ENCODE data around the gene GPR61. TPM values are rescaled to one million over a fixed set of nuclear protein-coding genes. Genes with fewer than 3 reads are reported as not detected.

Gene GPR61
- total RNA-seq, 1 donor from 2014 or later = not detected

DNA sequence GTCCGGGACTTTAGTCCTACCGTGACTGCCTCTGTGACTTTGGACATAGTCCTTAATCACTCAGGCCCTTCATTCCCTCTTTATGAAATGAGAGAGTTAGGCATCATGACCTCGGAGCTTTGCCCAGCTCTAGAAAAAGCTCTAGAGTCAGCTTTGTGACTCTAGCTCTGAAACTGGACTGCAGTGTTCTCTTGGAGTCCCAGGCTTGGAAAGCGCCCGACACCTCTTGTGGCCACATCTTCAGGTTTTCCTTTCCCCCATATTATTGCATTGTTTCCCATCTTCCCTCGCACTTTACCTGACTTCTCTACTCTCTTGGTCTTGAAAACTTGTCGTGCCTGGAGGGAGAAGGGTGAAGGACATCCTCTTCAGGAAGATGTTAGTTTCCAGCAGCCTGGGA, 17.6 kb upstream of the GPR61 start:
- Mint-ChIP-seq H3K36me3 (ENCODE audit: low read depth) (no peaks in the 10 kb centered on the region), H3K4me1 (no peaks in the 10 kb centered on the region), H3K27me3 (ENCODE audit: low read depth) (peaks cover 24% of the 10 kb centered on the region), H3K27ac (ENCODE audit: unreplicated experiment) (no peak overlapping the region), H3K9me3 (no peaks in the 10 kb centered on the region), H3K4me3 (no peak overlapping the region)
- TF ChIP-seq, protein P1, sequence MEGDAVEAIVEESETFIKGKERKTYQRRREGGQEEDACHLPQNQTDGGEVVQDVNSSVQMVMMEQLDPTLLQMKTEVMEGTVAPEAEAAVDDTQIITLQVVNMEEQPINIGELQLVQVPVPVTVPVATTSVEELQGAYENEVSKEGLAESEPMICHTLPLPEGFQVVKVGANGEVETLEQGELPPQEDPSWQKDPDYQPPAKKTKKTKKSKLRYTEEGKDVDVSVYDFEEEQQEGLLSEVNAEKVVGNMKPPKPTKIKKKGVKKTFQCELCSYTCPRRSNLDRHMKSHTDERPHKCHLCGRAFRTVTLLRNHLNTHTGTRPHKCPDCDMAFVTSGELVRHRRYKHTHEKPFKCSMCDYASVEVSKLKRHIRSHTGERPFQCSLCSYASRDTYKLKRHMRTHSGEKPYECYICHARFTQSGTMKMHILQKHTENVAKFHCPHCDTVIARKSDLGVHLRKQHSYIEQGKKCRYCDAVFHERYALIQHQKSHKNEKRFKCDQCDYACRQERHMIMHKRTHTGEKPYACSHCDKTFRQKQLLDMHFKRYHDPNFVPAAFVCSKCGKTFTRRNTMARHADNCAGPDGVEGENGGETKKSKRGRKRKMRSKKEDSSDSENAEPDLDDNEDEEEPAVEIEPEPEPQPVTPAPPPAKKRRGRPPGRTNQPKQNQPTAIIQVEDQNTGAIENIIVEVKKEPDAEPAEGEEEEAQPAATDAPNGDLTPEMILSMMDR (conservative IDR thresholded peaks at IDR 0.05) = no peak
- DNase-seq (ENCODE audit: low read depth, low spot score) = no peak

- H3K4me3 Mint-ChIP-seq = no peak overlapping the region
- H3K27me3 Mint-ChIP-seq (ENCODE audit: low read depth) = peaks cover 25% of the 10 kb centered on the region
- no peaks in the 10 kb centered on the region for H3K4me1 Mint-ChIP-seq
- H3K27ac Mint-ChIP-seq (ENCODE audit: unreplicated experiment) = no peak overlapping the region
- TF ChIP-seq, protein P1 (conservative IDR thresholded peaks at IDR 0.05) = no peak
- H3K9me3 Mint-ChIP-seq = no peaks in the 10 kb centered on the region
- DNase-seq (ENCODE audit: low read depth, low spot score) = no peak
- H3K36me3 Mint-ChIP-seq (ENCODE audit: low read depth) = no peaks in the 10 kb centered on the region
Observed at GRCh38 chr1:109523706-109524105, 16.0 kb upstream of the GPR61 start.

- no peak for DNase-seq (ENCODE audit: low read depth, low spot score)
- Mint-ChIP-seq H3K9me3 (no peaks in the 10 kb centered on the region), H3K4me3 (no peak overlapping the region), H3K4me1 (peaks cover 18% of the 10 kb centered on the region), H3K27ac (ENCODE audit: unreplicated experiment) (no peak overlapping the region), H3K36me3 (ENCODE audit: low read depth) (no peaks in the 10 kb centered on the region), H3K27me3 (ENCODE audit: low read depth) (peaks cover 15% of the 10 kb centered on the region)
- TF ChIP-seq, protein P1 (conservative IDR thresholded peaks at IDR 0.05) = no peak
Observed at GRCh38 chr1:109527098-109527811, 12.4 kb upstream of the GPR61 start.

DNA sequence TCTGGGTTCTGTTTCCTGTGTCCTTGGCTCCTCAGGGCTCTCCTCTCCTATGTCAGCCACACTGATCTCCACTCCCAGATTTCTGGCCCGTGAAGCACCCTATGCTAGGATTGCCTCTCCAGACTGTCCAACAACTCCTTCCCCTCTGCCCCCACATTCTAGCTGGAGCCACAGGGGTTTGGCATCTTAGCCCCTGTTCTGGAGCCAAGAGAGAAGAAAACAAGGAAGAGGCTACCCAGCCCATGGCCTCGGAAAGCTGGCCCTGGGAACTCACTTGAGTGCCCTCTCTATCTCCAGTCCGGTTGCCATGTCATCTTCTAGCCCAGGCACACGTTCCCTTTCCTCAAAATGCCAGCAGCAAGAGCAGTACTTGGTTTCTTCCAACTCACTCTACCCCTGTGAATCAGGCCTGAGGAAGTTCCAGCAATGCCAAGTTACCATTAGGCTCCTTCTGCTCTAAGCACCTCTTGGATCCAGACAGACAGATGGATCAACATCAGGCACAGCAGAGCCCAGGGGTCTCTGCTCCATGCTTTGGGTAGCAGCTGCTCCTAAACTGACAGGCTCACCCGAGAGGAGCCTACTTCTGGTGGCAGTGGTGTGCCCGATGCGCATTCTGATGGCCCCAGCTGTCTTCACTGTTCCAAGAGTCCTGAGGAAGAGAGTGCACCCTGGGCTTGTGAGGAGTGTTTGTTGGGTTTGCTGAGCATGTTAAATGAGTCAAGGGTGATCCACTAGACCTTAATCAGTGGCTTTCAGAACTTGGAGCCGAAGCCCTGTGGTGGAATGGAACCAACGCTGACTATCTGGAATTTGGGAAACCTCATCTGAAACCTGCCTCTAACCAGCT, 11.6 kb upstream of the GPR61 start:
- Mint-ChIP-seq H3K4me1 (peaks cover 26% of the 10 kb centered on the region), H3K27me3 (ENCODE audit: low read depth) (peaks cover 10% of the 10 kb centered on the region), H3K36me3 (ENCODE audit: low read depth) (no peaks in the 10 kb centered on the region), H3K4me3 (no peak overlapping the region), H3K27ac (ENCODE audit: unreplicated experiment) (no peak overlapping the region), H3K9me3 (no peaks in the 10 kb centered on the region)
- no peak for DNase-seq (ENCODE audit: low read depth, low spot score)
- TF ChIP-seq, protein P1 (conservative IDR thresholded peaks at IDR 0.05) = no peak

DNA sequence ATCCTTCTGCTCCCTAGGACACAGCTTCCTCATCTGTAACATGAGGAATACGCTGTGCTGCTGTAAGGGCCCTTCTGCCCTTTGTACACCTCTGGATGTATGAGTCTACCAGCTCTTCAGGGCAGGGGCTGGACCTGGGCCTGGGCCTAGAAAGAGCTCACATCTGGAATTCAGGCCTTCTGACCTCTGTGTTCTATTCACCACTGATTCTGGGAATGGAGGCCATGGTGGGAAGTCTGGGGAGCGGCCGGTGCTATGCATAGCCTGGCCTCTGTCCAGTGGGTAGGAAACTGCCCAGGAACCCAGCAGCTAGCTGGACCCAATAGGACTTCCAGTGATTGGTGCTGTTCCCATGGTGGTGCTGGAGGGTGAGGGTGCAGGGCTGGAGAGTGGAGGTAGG, 11.0 kb upstream of the GPR61 start:
- no peak overlapping the region for H3K4me3 Mint-ChIP-seq
- TF ChIP-seq, protein P1 (conservative IDR thresholded peaks at IDR 0.05) = no peak
- no peaks in the 10 kb centered on the region for H3K9me3 Mint-ChIP-seq
- peaks cover 28% of the 10 kb centered on the region for H3K4me1 Mint-ChIP-seq
- peaks cover 10% of the 10 kb centered on the region for H3K27me3 Mint-ChIP-seq (ENCODE audit: low read depth)
- no peaks in the 10 kb centered on the region for H3K36me3 Mint-ChIP-seq (ENCODE audit: low read depth)
- no peak overlapping the region for H3K27ac Mint-ChIP-seq (ENCODE audit: unreplicated experiment)
- DNase-seq (ENCODE audit: low read depth, low spot score) = no peak
